Activated naive CD8-positive, alpha-beta T cell treated with anti-CD3 and anti-CD28 coated beads, Interleukin-2, amount 50 U/mL, for 16 hours (primary cell): ENCODE data around the gene LENG1.

Source experiments
- DNase-seq: peaks from one replicate; pipeline ENCODE4 v3.0.0-alpha.2; 2020; ENCODE audit warnings: low read depth, low spot score

The LENG1 gene

GRCh38 chr19:54109651-54110050 is 49.9 kb downstream of the LENG1 start:
- no peak for DNase-seq

- DNase-seq = no peak
These were observed 51.0 kb downstream of the LENG1 start for GRCh38 chr19:54108496-54108895.

GRCh38 chr19:54107876-54108490 is 51.5 kb downstream of the LENG1 start:
- no peak for DNase-seq

GRCh38 chr19:54106716-54107115 is 52.8 kb downstream of the LENG1 start:
- DNase-seq = no peak

GRCh38 chr19:54105796-54106195 is 53.7 kb downstream of the LENG1 start:
- DNase-seq = no peak
